Thoracic aorta endothelial cell (primary cell): ENCODE data around the gene FFAR3. TPM values are rescaled to one million over a fixed set of nuclear protein-coding genes. Genes with fewer than 3 reads are reported as not detected.

Source experiments
- total RNA-seq: library from RNA; depleted of rRNA; stranded (reverse); fragments of >200 nt; gene quantifications from 2 replicates; pipeline ENCODE4 v1.2.3, GENCODE V29; 2012

The FFAR3 gene
- total RNA-seq = not detected in 2 replicates

DNA sequence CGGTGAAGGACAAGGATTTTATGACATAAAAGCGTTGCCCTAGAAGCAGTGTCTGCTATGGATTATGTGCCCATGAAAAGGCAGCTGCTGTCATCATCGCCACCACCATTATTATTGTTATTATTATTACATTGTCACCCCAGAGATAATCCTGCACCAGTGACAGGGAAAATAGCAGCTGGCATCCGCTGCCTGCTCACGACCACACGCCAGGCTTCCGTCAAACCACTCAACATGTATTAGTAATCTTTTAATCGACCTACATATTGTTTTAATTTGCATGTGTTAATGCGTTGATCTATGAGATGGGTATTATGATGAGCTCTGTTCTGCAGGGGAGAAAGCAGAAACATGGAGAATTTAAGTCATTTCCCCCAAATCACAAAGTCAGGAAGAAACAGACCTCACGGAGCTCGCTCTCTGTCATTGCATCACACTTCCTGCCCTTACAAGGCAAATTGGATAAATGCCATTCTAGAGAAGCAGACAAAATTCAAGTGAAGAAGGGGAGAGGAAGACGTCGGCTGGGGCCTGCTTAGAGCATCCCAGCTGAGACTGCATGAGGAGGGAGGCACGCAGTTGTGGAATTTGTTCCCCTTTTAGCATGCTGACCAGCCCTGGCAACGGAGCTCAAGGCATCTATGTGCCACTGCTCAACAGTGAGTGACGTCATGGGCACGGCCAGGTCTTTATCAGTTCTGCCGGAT, at the start of gene FFAR3:
FFAR3 (plus strand) TSS at position 594 of the 707 bp plus-strand sequence. CDS start 431 bp downstream, outside the sequence.

DNA sequence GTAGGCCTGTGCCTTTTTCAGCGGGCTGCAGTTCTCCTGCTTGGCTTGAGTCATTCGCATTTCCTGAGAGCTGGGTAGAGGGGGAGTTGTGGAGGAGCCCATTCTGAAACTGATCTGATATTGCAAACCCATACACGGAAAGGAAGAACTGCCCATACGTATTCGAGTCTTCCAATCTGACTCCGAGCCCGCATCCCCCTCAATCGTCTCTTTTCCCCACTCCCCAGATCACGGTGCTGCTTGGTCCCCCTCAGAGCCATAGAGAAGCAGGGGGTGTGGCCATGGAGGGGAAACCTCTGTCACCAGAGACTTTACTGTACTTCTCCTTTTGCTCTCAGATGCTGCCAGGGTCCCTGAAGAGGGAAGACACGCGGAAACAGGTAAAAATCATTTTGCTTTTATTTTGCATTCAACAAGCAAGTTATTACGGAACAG, 29.4 kb upstream of the FFAR3 start, which contains the start of gene CD22:
CD22 (plus strand) TSS at position 337 of the 435 bp plus-strand sequence. CDS start 2,854 bp downstream, outside the sequence.

GRCh38 chr19:35347171-35347929, 10.9 kb upstream of the FFAR3 start, which contains the start of gene FFAR1:
TSS of gene FFAR1 (plus strand) at chr19:35347902. CDS start at chr19:35351552, 3,650 bp downstream.

GRCh38 chr19:35370722-35371121, 12.5 kb downstream of the FFAR3 start, which contains the start of gene GPR42:
TSS of gene GPR42 (plus strand) at chr19:35371068. CDS start at chr19:35371360, 292 bp downstream.

Other genes with a start within 250 kb of the FFAR3 start
- not detected in 2 replicates for gene FXYD3, start 242.6 kb upstream of the FFAR3 start, total RNA-seq
- not detected in 2 replicates for gene LGI4, start 223.4 kb upstream of the FFAR3 start, total RNA-seq
- not detected in 2 replicates for gene FXYD1, start 219.6 kb upstream of the FFAR3 start, total RNA-seq
- not detected in 2 replicates for gene FXYD7, start 215.2 kb upstream of the FFAR3 start, total RNA-seq
- gene FXYD5, start 203.7 kb upstream of the FFAR3 start, total RNA-seq = 51.3 and 72.5 TPM in 2 replicates
- gene FAM187B, start 129.7 kb upstream of the FFAR3 start, total RNA-seq = not detected in 2 replicates
- gene LSR, start 109.5 kb upstream of the FFAR3 start, total RNA-seq = 0.27 and 0.36 TPM in 2 replicates
- gene USF2, start 89.5 kb upstream of the FFAR3 start, total RNA-seq = 41.4 and 46.5 TPM in 2 replicates
- gene HAMP, start 75.9 kb upstream of the FFAR3 start, total RNA-seq = not detected in 2 replicates
- gene MAG, start 66.3 kb upstream of the FFAR3 start, total RNA-seq = 0.27 TPM in 1 of 2 replicates, not detected in the other
- 1.1 TPM in 1 of 2 replicates, not detected in the other for gene CD22, start 29.3 kb upstream of the FFAR3 start, total RNA-seq
- gene FFAR1, start 10.6 kb upstream of the FFAR3 start, total RNA-seq = not detected in 2 replicates
- not detected in 2 replicates for gene GPR42, start 12.6 kb downstream of the FFAR3 start, total RNA-seq
- not detected in 2 replicates for gene FFAR2, start 89.8 kb downstream of the FFAR3 start, total RNA-seq
- not detected in 2 replicates for gene KRTDAP, start 132.0 kb downstream of the FFAR3 start, total RNA-seq
- gene DMKN, start 155.2 kb downstream of the FFAR3 start, total RNA-seq = not detected in 2 replicates
- not detected in 2 replicates for gene SBSN, start 169.9 kb downstream of the FFAR3 start, total RNA-seq
- gene GAPDHS, start 175.0 kb downstream of the FFAR3 start, total RNA-seq = not detected in 2 replicates
- 41.4 and 53.8 TPM in 2 replicates for gene TMEM147, start 187.2 kb downstream of the FFAR3 start, total RNA-seq
- not detected in 2 replicates for gene ATP4A, start 205.2 kb downstream of the FFAR3 start, total RNA-seq
- gene PMIS2, start 227.7 kb downstream of the FFAR3 start, total RNA-seq = not detected in 2 replicates